GM23338 (cell line): ENCODE results near the gene ITIH5. TPM values are rescaled to one million over a fixed set of nuclear protein-coding genes. Genes with fewer than 3 reads are reported as not detected.

Experiments used
- ATAC-seq: fragments of 200-7000 bp; cut with Tn5 transposase; 3 replicates; pipeline ENCODE4 v1.9.1; 2020
- DNase-seq: peaks from one replicate; pipeline ENCODE4 v3.0.0-alpha.2; 2015; ENCODE audit warnings: low spot score
- H2AFZ ChIP-seq: fragments of 200-600 bp; sonication (generic); 2 replicates; pipeline ENCODE4 v1.8.0; 2016; ENCODE audit warnings: antibody characterized with exemption, mild to moderate bottlenecking, moderate library complexity
- H3F3A ChIP-seq: fragments of 200-600 bp; sonication (generic); replicated peaks from 2 replicates; pipeline ENCODE4 v1.8.0; 2017; ENCODE audit warnings: antibody characterized with exemption, mixed run types, low read depth
- H3K27ac ChIP-seq: fragments of 200-600 bp; sonication (generic); 2 replicates; pipeline ENCODE4 v1.6.1; 2016; ENCODE audit warnings: low read depth
- H3K27me3 ChIP-seq: fragments of 200-600 bp; sonication (generic); 2 replicates; pipeline ENCODE4 v1.8.0; 2016; ENCODE audit warnings: mild to moderate bottlenecking, mixed run types, moderate library complexity; ENCODE audit not compliant: insufficient read depth
- H3K36me3 ChIP-seq: fragments of 200-600 bp; sonication (generic); 2 replicates; pipeline ENCODE4 v1.8.0; 2016; ENCODE audit warnings: mild to moderate bottlenecking; ENCODE audit not compliant: insufficient read depth
- H3K4me1 ChIP-seq: fragments of 200-600 bp; sonication (generic); 2 replicates; pipeline ENCODE4 v1.8.0; 2016; ENCODE audit warnings: mild to moderate bottlenecking, moderate library complexity; ENCODE audit not compliant: insufficient read depth
- H3K4me2 ChIP-seq: fragments of 200-600 bp; sonication (generic); 2 replicates; pipeline ENCODE4 v1.7.1; 2017; ENCODE audit warnings: mixed run types
- H3K4me3 ChIP-seq: fragments of 200-600 bp; sonication (generic); 2 replicates; pipeline ENCODE4 v1.6.1; 2016; ENCODE audit warnings: mixed run types
- H3K79me2 ChIP-seq: fragments of 200-600 bp; sonication (generic); replicated peaks from 2 replicates; pipeline ENCODE4 v1.8.0; 2017; ENCODE audit warnings: mild to moderate bottlenecking; ENCODE audit not compliant: insufficient read depth
- H3K9me2 ChIP-seq: fragments of 200-600 bp; sonication (generic); 2 replicates; pipeline ENCODE4 v1.8.0; 2017; ENCODE audit not compliant: insufficient read depth
- H4K20me1 ChIP-seq: fragments of 200-600 bp; sonication (generic); replicated peaks from 2 replicates; pipeline ENCODE4 v1.8.0; 2017; ENCODE audit warnings: mild to moderate bottlenecking; ENCODE audit not compliant: insufficient read depth
- H3K27ac Mint-ChIP-seq: 2 replicates; pipeline ENCODE4 v1.8.0; 2020; ENCODE audit warnings: inconsistent platforms, mild to moderate bottlenecking, moderate library complexity, mixed read lengths
- H3K27me3 Mint-ChIP-seq: 3 replicates; pipeline ENCODE4 v1.8.0; 2022; ENCODE audit warnings: low read depth, mild to moderate bottlenecking, moderate library complexity, mixed read lengths, inconsistent platforms; ENCODE audit not compliant: insufficient read depth, poor library complexity
- H3K36me3 Mint-ChIP-seq: 3 replicates; pipeline ENCODE4 v1.8.0; 2021; ENCODE audit warnings: low read depth, mild to moderate bottlenecking, inconsistent platforms, moderate library complexity, mixed read lengths
- H3K4me1 Mint-ChIP-seq: 3 replicates; pipeline ENCODE4 v1.8.0; 2020; ENCODE audit warnings: mild to moderate bottlenecking, inconsistent platforms, mixed read lengths
- H3K4me3 Mint-ChIP-seq: 3 replicates; pipeline ENCODE4 v1.8.0; 2021; ENCODE audit warnings: moderate library complexity, mild to moderate bottlenecking, inconsistent platforms, mixed read lengths
- H3K9me3 Mint-ChIP-seq: 3 replicates; pipeline ENCODE4 v1.8.0; 2020; ENCODE audit warnings: moderate library complexity, mild to moderate bottlenecking, inconsistent platforms, mixed read lengths
- EZH2 ChIP-seq: fragments of 200-600 bp; sonication (generic); IDR thresholded peaks from one replicate; pipeline ENCODE4 v1.8.0; 2017; ENCODE audit warnings: antibody characterized with exemption, mild to moderate bottlenecking, low read depth; ENCODE audit not compliant: unreplicated experiment
- EZH2phosphoT487 ChIP-seq: fragments of 200-600 bp; sonication (generic); IDR thresholded peaks from one replicate; pipeline ENCODE4 v1.8.1; 2018; ENCODE audit warnings: antibody characterized with exemption; ENCODE audit not compliant: unreplicated experiment
- JUNB ChIP-seq: IDR thresholded peaks from one replicate; pipeline ENCODE4 v1.6.1; 2016; ENCODE audit warnings: antibody characterized with exemption; ENCODE audit not compliant: unreplicated experiment
- NANOG ChIP-seq: IDR thresholded peaks from 2 replicates; pipeline ENCODE4 v1.6.1; 2016; ENCODE audit warnings: antibody characterized with exemption, borderline replicate concordance
- POLR2AphosphoS5 ChIP-seq: IDR thresholded peaks from 2 replicates; pipeline ENCODE4 v1.6.1; 2016; ENCODE audit warnings: antibody characterized with exemption, low read depth
- STAT1 ChIP-seq: IDR thresholded peaks from one replicate; pipeline ENCODE4 v1.6.1; 2016; ENCODE audit warnings: antibody characterized with exemption; ENCODE audit not compliant: unreplicated experiment
- ZNF114 ChIP-seq: fragments of 250-450 bp; sonication (Bioruptor Pico); IDR thresholded peaks from 2 replicates; pipeline ENCODE4 v1.5.0; 2020; ENCODE audit warnings: mild to moderate bottlenecking, moderate library complexity
- ZNF331 ChIP-seq: fragments of 250-450 bp; sonication (Bioruptor Pico); IDR thresholded peaks from 2 replicates; pipeline ENCODE4 v1.5.0; 2020; ENCODE audit warnings: low read depth, mild to moderate bottlenecking, moderate library complexity
- polyA plus RNA-seq: library from polyadenylated mRNA; unstranded; fragments of >200 nt; fragmentation: Nextera tagmentation; extraction: Ambion mirVana; gene quantifications from 2 replicates; pipeline ENCODE4 v1.2.1, GENCODE V29; 2016
- total RNA-seq: library from RNA; depleted of rRNA; stranded (reverse); fragments of >200 nt; shearing (Covaris generic); gene quantifications from 2 replicates; pipeline ENCODE4 v1.2.3, GENCODE V29; 2014
- TF ChIP-seq, protein P1 (sequence below): IDR thresholded peaks from one replicate; pipeline ENCODE4 v1.6.1; 2018; ENCODE audit warnings: antibody characterized with exemption; ENCODE audit not compliant: unreplicated experiment
- TF ChIP-seq, protein P2 (sequence below): fragments of 250-450 bp; sonication (Bioruptor Pico); IDR thresholded peaks from 2 replicates; pipeline ENCODE4 v1.5.0; 2020; ENCODE audit warnings: mild to moderate bottlenecking, moderate library complexity
- TF ChIP-seq, protein P3 (sequence below): IDR thresholded peaks from 2 replicates; pipeline ENCODE4 v1.6.1; 2016; ENCODE audit warnings: antibody characterized with exemption
- TF ChIP-seq, protein P4 (sequence below), 2 experiments: fragments of 200-600 bp in 1 of 2; sonication (generic) in 1 of 2; conservative IDR thresholded peaks; 2 replicates each; pipeline versions ENCODE4 v1.5.1 to v1.6.1; 2016 to 2017; ENCODE audit warnings: antibody characterized with exemption in 2 of 2, low read depth in 2 of 2, mild to moderate bottlenecking in 2 of 2, moderate library complexity in 1 of 2

ITIH5 gene
- total and polyA plus RNA-seq, 2 experiments from 2014 or later: 0.99 to 2.2 TPM

DNA sequence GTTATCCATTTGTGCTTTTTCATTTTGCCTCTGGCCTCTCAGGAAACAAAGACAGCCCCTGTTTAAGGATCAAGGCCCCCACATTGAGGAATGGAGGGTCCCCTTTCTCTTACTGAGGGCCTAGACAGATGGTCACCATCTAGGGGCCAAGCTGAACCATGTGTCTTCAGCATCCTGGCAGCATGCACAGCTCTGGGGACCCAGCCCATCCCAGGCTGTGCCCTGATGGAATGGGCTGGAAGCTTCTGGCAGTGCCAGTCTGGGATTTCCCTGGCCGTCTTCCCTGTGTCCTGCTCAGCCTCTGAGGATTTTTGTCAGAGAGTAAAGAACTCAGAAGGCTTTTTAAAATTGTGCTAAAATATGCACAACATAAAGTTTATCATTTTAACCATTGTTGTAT is 116.8 kb downstream of the ITIH5 start:
- H3K36me3 Mint-ChIP-seq: no peaks in the 10 kb centered on the region

More for the DNA sequence above, 116.8 kb downstream of the ITIH5 start:
- Mint-ChIP-seq H3K4me3 (no peak overlapping the region), H3K27ac (no peak overlapping the region), H3K4me1 (peaks cover 5% of the 10 kb centered on the region), H3K9me3 (no peaks in the 10 kb centered on the region), H3K27me3 (peaks cover 10% of the 10 kb centered on the region)
- DNase-seq: no peak
- Histone ChIP-seq H3K27me3 (no peaks in the 10 kb centered on the region), H3K36me3 (no peaks in the 10 kb centered on the region), H3F3A (no peaks in the 10 kb centered on the region), H3K4me1 (no peaks in the 10 kb centered on the region), H2AFZ (no peak overlapping the region), H3K27ac (no peak overlapping the region), H3K4me3 (no peak overlapping the region), H3K79me2 (no peaks in the 10 kb centered on the region), H4K20me1 (no peaks in the 10 kb centered on the region), H3K9me2 (no peaks in the 10 kb centered on the region; the same call in 1 of the 2 replicates), H3K4me2 (no peak overlapping the region)
- no peak for ATAC-seq
- TF ChIP-seq STAT1: no peak
- TF ChIP-seq JUNB: no peak
- no peak for TF ChIP-seq ZNF114 (CRISPR knock-in tag)
- TF ChIP-seq NANOG: no peak
- TF ChIP-seq, protein P1, sequence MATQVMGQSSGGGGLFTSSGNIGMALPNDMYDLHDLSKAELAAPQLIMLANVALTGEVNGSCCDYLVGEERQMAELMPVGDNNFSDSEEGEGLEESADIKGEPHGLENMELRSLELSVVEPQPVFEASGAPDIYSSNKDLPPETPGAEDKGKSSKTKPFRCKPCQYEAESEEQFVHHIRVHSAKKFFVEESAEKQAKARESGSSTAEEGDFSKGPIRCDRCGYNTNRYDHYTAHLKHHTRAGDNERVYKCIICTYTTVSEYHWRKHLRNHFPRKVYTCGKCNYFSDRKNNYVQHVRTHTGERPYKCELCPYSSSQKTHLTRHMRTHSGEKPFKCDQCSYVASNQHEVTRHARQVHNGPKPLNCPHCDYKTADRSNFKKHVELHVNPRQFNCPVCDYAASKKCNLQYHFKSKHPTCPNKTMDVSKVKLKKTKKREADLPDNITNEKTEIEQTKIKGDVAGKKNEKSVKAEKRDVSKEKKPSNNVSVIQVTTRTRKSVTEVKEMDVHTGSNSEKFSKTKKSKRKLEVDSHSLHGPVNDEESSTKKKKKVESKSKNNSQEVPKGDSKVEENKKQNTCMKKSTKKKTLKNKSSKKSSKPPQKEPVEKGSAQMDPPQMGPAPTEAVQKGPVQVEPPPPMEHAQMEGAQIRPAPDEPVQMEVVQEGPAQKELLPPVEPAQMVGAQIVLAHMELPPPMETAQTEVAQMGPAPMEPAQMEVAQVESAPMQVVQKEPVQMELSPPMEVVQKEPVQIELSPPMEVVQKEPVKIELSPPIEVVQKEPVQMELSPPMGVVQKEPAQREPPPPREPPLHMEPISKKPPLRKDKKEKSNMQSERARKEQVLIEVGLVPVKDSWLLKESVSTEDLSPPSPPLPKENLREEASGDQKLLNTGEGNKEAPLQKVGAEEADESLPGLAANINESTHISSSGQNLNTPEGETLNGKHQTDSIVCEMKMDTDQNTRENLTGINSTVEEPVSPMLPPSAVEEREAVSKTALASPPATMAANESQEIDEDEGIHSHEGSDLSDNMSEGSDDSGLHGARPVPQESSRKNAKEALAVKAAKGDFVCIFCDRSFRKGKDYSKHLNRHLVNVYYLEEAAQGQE: no peak
- TF ChIP-seq, protein P2, sequence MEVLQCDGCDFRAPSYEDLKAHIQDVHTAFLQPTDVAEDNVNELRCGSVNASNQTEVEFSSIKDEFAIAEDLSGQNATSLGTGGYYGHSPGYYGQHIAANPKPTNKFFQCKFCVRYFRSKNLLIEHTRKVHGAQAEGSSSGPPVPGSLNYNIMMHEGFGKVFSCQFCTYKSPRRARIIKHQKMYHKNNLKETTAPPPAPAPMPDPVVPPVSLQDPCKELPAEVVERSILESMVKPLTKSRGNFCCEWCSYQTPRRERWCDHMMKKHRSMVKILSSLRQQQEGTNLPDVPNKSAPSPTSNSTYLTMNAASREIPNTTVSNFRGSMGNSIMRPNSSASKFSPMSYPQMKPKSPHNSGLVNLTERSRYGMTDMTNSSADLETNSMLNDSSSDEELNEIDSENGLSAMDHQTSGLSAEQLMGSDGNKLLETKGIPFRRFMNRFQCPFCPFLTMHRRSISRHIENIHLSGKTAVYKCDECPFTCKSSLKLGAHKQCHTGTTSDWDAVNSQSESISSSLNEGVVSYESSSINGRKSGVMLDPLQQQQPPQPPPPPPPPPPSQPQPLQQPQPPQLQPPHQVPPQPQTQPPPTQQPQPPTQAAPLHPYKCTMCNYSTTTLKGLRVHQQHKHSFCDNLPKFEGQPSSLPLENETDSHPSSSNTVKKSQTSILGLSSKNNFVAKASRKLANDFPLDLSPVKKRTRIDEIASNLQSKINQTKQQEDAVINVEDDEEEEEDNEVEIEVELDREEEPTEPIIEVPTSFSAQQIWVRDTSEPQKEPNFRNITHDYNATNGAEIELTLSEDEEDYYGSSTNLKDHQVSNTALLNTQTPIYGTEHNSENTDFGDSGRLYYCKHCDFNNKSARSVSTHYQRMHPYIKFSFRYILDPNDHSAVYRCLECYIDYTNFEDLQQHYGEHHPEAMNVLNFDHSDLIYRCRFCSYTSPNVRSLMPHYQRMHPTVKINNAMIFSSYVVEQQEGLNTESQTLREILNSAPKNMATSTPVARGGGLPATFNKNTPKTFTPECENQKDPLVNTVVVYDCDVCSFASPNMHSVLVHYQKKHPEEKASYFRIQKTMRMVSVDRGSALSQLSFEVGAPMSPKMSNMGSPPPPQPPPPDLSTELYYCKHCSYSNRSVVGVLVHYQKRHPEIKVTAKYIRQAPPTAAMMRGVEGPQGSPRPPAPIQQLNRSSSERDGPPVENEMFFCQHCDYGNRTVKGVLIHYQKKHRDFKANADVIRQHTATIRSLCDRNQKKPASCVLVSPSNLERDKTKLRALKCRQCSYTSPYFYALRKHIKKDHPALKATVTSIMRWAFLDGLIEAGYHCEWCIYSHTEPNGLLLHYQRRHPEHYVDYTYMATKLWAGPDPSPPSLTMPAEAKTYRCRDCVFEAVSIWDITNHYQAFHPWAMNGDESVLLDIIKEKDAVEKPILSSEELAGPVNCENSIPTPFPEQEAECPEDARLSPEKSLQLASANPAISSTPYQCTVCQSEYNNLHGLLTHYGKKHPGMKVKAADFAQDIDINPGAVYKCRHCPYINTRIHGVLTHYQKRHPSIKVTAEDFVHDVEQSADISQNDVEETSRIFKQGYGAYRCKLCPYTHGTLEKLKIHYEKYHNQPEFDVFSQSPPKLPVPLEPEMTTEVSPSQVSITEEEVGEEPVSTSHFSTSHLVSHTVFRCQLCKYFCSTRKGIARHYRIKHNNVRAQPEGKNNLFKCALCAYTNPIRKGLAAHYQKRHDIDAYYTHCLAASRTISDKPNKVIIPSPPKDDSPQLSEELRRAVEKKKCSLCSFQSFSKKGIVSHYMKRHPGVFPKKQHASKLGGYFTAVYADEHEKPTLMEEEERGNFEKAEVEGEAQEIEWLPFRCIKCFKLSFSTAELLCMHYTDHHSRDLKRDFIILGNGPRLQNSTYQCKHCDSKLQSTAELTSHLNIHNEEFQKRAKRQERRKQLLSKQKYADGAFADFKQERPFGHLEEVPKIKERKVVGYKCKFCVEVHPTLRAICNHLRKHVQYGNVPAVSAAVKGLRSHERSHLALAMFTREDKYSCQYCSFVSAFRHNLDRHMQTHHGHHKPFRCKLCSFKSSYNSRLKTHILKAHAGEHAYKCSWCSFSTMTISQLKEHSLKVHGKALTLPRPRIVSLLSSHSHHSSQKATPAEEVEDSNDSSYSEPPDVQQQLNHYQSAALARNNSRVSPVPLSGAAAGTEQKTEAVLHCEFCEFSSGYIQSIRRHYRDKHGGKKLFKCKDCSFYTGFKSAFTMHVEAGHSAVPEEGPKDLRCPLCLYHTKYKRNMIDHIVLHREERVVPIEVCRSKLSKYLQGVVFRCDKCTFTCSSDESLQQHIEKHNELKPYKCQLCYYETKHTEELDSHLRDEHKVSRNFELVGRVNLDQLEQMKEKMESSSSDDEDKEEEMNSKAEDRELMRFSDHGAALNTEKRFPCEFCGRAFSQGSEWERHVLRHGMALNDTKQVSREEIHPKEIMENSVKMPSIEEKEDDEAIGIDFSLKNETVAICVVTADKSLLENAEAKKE: no peak
- TF ChIP-seq EZH2phosphoT487: no peak
- TF ChIP-seq, protein P3, sequence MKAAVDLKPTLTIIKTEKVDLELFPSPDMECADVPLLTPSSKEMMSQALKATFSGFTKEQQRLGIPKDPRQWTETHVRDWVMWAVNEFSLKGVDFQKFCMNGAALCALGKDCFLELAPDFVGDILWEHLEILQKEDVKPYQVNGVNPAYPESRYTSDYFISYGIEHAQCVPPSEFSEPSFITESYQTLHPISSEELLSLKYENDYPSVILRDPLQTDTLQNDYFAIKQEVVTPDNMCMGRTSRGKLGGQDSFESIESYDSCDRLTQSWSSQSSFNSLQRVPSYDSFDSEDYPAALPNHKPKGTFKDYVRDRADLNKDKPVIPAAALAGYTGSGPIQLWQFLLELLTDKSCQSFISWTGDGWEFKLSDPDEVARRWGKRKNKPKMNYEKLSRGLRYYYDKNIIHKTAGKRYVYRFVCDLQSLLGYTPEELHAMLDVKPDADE: no peak
- TF ChIP-seq, protein P4, sequence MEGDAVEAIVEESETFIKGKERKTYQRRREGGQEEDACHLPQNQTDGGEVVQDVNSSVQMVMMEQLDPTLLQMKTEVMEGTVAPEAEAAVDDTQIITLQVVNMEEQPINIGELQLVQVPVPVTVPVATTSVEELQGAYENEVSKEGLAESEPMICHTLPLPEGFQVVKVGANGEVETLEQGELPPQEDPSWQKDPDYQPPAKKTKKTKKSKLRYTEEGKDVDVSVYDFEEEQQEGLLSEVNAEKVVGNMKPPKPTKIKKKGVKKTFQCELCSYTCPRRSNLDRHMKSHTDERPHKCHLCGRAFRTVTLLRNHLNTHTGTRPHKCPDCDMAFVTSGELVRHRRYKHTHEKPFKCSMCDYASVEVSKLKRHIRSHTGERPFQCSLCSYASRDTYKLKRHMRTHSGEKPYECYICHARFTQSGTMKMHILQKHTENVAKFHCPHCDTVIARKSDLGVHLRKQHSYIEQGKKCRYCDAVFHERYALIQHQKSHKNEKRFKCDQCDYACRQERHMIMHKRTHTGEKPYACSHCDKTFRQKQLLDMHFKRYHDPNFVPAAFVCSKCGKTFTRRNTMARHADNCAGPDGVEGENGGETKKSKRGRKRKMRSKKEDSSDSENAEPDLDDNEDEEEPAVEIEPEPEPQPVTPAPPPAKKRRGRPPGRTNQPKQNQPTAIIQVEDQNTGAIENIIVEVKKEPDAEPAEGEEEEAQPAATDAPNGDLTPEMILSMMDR (conservative IDR thresholded peaks at IDR 0.05; ENCODE audit: low read depth in 2 of 2): no peak
- no peak for TF ChIP-seq EZH2
- TF ChIP-seq ZNF331 (CRISPR knock-in tag): no peak
- no peak for TF ChIP-seq POLR2AphosphoS5
